ENCODE results near the gene MAP7D1. TPM values are rescaled to one million over a fixed set of nuclear protein-coding genes. Genes with fewer than 3 reads are reported as not detected.

MAP7D1 gene
- total RNA-seq, 1 donor from 2014 or later, result 93.8 TPM

DNA sequence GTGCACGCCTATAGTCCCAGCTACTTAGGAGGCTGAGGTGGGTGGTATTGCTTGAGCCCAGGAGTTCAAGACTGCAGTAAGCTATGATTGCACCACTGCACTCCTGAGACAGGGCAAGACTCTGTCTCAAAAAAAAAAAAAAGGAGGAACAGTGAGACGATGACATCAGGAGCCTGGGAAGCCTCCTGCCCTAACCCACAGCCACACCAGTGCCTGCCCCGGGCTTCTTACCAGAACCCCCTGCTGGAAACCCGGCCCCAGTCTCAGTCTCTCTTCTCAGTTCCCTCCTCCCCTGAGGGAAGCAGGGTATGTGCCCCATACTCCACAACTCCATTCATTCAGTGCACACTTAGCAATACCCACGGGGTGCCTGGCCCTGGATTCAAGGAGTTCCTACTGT lies 40.0 kb upstream of the MAP7D1 start:
- no peak for DNase-seq (ENCODE audit: extremely low spot score in 2 of 2)
- Histone ChIP-seq H3K9me3 (no peaks in the 10 kb centered on the region), H3K27ac (peak overlapping the region; percentile 68), H3K4me3 (no peak overlapping the region), H3K27me3 (no peaks in the 10 kb centered on the region), H3K36me3 (no peaks in the 10 kb centered on the region), H3K4me1 (peaks cover 17% of the 10 kb centered on the region)
- intact Hi-C loops (cut with DNase I), result no loop called here
- TF ChIP-seq POLR2A (IDR thresholded peaks at IDR 0.05) (no peak), POLR2AphosphoS5 (IDR thresholded peaks at IDR 0.05; ENCODE audit: insufficient read depth in 1 of 2, low read depth in 1 of 2) (no peak)
- TF ChIP-seq, protein P1, sequence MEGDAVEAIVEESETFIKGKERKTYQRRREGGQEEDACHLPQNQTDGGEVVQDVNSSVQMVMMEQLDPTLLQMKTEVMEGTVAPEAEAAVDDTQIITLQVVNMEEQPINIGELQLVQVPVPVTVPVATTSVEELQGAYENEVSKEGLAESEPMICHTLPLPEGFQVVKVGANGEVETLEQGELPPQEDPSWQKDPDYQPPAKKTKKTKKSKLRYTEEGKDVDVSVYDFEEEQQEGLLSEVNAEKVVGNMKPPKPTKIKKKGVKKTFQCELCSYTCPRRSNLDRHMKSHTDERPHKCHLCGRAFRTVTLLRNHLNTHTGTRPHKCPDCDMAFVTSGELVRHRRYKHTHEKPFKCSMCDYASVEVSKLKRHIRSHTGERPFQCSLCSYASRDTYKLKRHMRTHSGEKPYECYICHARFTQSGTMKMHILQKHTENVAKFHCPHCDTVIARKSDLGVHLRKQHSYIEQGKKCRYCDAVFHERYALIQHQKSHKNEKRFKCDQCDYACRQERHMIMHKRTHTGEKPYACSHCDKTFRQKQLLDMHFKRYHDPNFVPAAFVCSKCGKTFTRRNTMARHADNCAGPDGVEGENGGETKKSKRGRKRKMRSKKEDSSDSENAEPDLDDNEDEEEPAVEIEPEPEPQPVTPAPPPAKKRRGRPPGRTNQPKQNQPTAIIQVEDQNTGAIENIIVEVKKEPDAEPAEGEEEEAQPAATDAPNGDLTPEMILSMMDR (IDR thresholded peaks at IDR 0.05), result no peak

DNA sequence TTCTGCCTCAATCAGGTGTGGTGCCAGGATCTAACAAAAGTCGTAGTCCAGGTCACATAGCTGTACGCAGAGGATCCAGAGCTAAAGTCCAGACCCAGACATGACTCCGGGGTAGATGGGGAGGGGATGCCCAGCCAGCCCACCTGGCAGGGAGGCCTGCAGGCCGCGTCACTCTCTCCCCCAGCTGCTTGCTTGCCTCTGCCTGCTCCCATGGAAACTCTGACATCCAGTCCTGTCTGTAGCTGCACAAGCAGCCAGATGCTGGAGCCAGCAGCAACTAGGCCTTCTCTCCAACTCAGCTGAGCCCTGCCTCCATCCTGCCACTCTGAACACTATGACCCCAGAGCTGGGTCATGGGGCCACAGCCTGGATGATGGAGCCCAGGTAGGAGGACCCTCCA lies 39.1 kb upstream of the MAP7D1 start:
- Histone ChIP-seq H3K27ac (peak overlapping the region; percentile 68), H3K4me3 (no peak overlapping the region), H3K27me3 (no peaks in the 10 kb centered on the region), H3K4me1 (peaks cover 17% of the 10 kb centered on the region), H3K9me3 (no peaks in the 10 kb centered on the region), H3K36me3 (no peaks in the 10 kb centered on the region)
- TF ChIP-seq POLR2A (IDR thresholded peaks at IDR 0.05), result no peak
- TF ChIP-seq POLR2AphosphoS5 (IDR thresholded peaks at IDR 0.05; ENCODE audit: insufficient read depth in 1 of 2, low read depth in 1 of 2), result no peak
- TF ChIP-seq, protein P1 (IDR thresholded peaks at IDR 0.05), result no peak
- no peak for DNase-seq (ENCODE audit: extremely low spot score in 2 of 2)
- intact Hi-C loops (cut with DNase I), result no loop called here

DNA sequence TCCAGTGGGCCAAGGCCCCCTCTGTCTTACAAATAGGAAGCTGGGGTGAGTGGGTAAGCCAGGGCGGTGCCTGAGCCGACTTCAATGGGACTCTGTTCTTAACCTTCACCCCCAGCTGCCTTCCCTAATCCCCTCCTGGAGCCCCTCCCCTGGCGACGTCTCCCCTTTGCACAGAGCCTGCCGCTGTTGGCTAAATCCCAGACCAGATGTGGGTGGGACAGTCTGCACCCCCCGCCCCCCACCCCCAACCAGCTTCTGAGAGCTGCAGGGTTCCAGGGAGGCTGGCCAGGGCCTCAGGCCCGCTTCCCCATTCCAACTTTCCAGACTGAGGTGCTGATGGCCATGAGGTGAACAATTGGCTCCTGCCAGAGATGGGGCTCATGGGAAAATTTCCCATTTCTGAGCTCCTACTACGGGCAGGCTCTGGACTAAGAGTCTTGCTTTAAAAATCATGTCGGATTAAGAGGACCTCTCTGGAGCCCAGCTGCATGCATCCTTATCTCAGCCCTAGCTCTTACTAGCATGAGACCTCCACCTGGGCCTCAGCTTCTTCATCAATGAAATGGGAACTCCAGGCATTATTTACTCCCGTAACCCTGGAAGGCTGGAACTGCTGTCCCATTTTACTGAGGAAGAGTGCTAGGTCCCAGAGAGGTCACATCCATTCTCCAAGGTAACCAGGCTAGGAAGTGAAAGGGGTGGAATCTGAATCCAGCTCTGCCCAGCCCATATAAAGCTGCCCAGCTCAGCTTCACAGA lies 37.3 kb upstream of the MAP7D1 start:
- no peak overlapping the region for H3K27ac ChIP-seq
- H3K27me3 ChIP-seq, result no peaks in the 10 kb centered on the region
- no peaks in the 10 kb centered on the region for H3K9me3 ChIP-seq
- H3K4me1 ChIP-seq, result peaks cover 24% of the 10 kb centered on the region
- H3K4me3 ChIP-seq, result no peak overlapping the region
- intact Hi-C loops (cut with DNase I), result no loop called here
- TF ChIP-seq, protein P1 (IDR thresholded peaks at IDR 0.05), result no peak
- no peak for TF ChIP-seq POLR2A (IDR thresholded peaks at IDR 0.05)
- TF ChIP-seq POLR2AphosphoS5 (IDR thresholded peaks at IDR 0.05; ENCODE audit: insufficient read depth in 1 of 2, low read depth in 1 of 2), result no peak
- no peaks in the 10 kb centered on the region for H3K36me3 ChIP-seq
- no peak for DNase-seq (ENCODE audit: extremely low spot score in 2 of 2)

DNA sequence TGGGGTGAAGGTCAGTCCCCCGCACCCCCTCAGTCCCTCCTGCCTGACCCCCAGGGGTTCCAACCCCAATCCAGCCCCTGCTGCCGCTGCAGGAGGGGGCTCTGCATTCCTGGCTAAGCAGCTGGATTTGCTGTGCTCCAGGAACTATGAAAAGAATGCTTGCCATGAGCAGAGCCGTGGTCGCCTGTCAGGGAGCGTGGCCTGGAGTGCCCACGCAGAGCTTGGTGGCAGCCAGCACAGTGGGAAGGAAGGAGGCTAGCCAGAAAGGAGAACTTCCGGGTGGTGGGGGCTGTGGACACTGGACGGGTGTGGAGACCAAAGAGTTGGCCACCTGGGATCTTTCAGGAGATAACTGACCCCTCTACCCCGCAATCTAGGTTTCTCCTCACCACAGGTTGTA lies 36.5 kb upstream of the MAP7D1 start:
- H3K9me3 ChIP-seq, result no peaks in the 10 kb centered on the region
- no peaks in the 10 kb centered on the region for H3K27me3 ChIP-seq
- no peak overlapping the region for H3K27ac ChIP-seq
- H3K4me3 ChIP-seq, result no peak overlapping the region
- no peak for TF ChIP-seq POLR2AphosphoS5 (IDR thresholded peaks at IDR 0.05; ENCODE audit: insufficient read depth in 1 of 2, low read depth in 1 of 2)
- TF ChIP-seq, protein P1 (IDR thresholded peaks at IDR 0.05), result no peak
- TF ChIP-seq POLR2A (IDR thresholded peaks at IDR 0.05), result no peak
- intact Hi-C loops (cut with DNase I), result no loop called here
- H3K4me1 ChIP-seq, result peaks cover 32% of the 10 kb centered on the region
- no peak for DNase-seq (ENCODE audit: extremely low spot score in 2 of 2)
- no peaks in the 10 kb centered on the region for H3K36me3 ChIP-seq
